ENCODE data around the gene MEGF11.

Gene MEGF11

DNA sequence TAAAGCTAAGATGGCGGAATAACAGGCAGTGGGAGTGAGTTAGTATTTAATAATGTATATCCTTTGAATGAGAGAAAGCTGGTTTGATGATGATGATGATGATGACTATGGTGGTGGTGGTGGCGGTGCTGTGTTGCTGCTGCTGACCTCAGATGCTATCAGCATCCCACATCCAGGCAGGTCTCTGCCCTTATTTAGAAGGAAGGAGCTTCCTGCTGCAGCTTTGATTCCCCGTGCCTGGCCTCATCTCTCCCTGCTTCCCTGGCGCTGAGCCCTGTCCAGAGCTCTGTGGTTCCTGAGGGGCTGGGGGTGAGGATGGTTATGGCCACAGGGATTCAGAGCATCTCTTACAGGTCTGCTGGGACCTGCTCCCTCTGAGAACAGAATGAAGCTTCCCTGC lies 311.1 kb downstream of the MEGF11 start:
- DNase-seq (ENCODE audit: low read depth) = peak; percentile 4

DNA sequence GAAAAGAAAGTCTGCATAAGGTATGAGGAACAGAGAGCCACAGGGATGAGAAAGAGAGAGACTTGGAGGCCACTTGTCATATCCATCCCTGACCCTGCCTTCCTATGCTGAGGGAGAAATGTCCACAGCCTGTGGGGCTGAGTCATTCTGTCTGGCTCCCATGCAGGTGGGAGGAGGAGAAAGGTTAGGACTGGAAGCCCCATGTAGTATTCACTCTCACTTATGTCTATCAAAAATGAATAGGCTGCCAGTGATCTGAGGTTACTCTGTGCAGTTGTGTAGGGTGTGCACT lies 313.0 kb downstream of the MEGF11 start:
- peak; percentile 56 for DNase-seq (ENCODE audit: low read depth)

DNA sequence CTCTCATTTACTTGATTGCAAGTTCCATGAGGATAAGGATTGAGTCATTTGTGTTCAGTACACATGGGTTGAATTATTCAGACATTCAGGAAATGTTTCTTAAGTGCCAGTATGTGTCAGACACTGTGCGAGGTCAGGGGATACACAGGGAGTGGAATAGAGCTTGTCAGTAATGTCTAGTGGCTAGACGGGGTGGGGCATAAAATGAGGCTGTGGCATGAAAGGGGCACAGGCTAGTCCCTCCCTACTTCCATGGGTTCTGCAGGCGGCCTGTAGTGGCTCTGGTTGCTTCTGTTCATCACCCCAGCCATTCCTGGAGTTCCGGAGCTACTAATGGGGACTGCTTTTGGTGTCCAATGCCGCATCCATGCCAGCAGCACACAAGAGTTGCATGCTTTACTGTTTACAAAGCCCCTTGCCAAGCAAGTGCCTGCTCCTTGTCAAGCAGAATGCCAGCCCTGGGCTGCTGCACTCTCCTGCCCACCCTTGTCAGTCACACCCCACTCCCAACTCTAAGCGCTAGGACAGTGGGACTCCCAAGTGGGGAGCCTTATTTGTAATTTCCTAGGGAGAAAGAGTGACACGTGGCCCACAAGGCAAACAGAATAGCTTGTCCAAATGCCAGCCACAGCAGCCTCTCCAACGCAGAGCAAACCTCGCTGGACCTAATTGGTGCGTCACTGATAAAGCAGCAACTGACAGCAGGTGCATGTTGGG lies 313.5 kb downstream of the MEGF11 start:
- peak; percentile 95 for DNase-seq (ENCODE audit: low read depth)

- no peak for DNase-seq (ENCODE audit: low read depth)
These were observed 314.9 kb downstream of the MEGF11 start for GRCh38 chr15:65938604-65939003.

- DNase-seq (ENCODE audit: low read depth) = peak; percentile 7
These were observed 316.1 kb downstream of the MEGF11 start for GRCh38 chr15:65937476-65937875.

DNA sequence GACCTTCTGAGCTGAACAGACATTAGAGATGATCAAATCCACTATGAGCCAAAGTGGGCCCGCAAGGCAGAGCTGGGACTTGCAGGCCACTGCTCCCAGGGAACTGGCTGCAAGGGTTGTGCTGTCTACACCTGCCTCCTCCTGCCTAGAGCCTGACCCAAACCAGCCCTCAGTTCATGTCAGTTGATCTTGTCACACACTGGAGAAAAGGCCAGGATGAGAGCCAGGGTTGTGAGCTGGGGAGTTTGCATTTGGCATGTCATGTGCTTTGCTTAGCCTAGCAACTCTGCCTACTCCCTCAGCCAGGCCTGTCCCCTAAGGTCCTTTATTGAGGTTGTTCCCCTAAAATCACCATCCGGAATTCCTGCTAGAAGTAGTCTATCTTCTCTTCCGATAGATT lies 316.5 kb downstream of the MEGF11 start:
- DNase-seq (ENCODE audit: low read depth) = no peak

DNA sequence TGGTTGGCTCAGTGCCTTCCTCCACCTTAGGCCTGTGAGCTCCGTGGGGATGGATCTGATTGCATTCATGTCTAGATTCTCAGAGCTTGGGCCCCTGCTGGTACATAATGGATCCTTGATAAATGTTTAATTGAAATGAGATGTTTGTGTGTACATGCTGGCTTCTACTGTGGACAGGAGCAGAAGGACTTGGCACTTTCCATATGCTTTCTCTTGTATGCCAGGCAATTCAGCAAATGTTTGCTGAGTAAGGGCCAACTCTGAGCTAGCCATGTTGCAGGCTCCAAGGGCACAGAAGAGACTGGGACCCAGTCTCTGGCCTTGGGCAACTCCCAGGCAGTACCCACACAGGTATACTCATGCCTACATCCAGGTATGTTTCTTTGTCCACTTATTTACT lies 317.3 kb downstream of the MEGF11 start:
- no peak for DNase-seq (ENCODE audit: low read depth)

DNA sequence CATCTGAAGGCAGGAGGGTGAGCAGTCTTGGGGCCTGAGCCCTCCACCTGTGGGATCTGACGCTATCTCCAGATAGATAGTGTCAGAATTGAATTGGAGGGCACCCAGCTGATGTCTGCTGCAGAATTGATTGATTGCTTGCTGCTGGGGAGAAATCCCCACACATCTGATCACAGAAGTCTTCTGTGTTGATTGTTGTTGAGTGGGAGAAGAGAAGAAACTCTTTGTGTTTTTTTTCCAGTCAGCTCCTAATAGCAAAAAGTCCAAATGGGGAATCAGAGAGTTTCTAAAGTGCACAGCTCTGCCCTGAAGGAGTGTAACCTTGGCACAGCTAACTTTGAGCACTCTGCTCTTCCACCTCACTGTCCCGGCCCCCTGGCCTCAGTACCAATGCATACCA lies 318.2 kb downstream of the MEGF11 start:
- no peak for DNase-seq (ENCODE audit: low read depth)

GRCh38 chr15:65931221-65931620 lies 322.3 kb downstream of the MEGF11 start:
- no peak for DNase-seq (ENCODE audit: low read depth)

GRCh38 chr15:65930134-65930533 lies 323.4 kb downstream of the MEGF11 start:
- no peak for DNase-seq (ENCODE audit: low read depth)

DNA sequence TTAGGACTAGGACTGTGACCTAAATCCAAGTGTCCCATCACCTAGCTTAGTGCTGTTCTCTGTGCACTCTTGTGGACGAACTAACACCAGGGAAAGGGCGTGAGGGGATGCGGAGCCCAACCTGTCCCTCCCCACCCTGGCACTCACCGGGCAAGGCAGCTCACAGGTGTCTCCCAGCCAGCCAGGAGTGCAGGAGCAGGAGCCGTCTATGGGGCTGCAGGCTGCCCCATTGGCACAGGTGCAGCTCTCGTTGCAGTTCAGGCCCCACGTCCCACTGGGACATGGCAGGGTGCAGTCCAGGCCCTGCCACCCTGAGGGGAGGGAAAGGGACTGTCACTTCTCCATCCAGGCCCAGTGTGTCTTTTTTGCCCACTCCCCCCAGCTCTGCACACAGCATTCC lies 324.0 kb downstream of the MEGF11 start:
- DNase-seq (ENCODE audit: low read depth) = no peak

GRCh38 chr15:65927545-65927944 lies 326.0 kb downstream of the MEGF11 start:
- peak; percentile 10 for DNase-seq (ENCODE audit: low read depth)

- no peak for DNase-seq (ENCODE audit: low read depth)
These were observed 326.7 kb downstream of the MEGF11 start for GRCh38 chr15:65926899-65927298.

DNA sequence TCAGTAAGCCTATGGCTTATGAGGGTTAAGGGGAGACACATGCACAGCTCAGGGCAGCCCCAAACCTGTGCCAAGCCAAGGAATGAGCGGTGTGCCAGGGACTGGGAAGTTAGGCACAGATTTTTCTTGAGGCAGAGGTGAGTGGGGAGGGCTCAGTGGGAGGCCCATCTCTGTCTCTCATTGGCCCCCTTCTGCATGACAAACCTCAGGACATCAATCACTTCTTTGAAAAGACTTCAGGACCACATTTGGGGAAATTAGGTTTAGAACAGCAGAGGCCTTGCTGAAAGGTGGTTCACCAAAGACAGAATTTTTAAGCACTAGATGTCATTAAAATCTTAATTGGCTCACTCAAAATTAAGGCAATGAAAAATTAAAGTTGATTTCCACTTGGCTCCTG lies 327.1 kb downstream of the MEGF11 start:
- no peak for DNase-seq (ENCODE audit: low read depth)

DNA sequence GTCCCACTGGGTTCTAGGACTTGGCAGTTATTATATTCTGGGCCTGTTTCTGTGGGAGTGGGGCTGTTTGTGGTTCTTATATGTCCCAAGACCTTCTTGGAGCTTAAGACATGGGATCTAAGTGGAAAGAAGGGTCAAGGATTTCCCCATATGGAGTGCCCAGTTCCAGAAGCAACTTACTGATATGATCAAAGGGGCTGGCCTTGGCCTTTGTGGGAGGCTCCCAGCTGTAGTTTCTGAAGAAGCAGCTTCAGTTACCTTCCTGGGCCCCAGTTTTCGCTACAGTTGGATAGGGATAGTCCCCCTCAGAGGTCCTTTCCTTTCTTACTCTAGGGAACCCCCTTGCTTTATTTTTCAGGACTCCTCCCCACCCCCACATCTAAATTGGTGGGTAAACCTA lies 328.2 kb downstream of the MEGF11 start:
- DNase-seq (ENCODE audit: low read depth) = no peak

DNA sequence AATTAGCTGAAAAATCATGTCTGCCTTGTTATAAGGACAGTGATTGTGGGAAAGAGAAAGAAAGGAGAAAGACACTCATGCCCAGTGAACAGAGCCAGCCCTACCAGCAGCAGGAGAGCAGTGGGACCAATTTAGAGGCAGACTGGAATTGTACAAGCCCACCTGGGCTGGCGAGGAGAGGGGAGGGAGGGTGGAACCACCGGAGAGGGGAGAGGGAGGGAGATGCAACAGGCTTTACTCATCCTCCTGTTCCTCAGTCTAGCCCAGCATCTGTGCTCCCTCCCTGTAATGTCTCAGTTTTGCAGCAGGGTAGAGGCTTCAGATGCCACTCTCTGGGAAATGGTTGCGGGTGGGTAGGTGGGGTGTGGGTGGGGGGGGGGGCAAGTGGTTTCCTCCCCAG lies 329.5 kb downstream of the MEGF11 start:
- DNase-seq (ENCODE audit: low read depth) = no peak

DNA sequence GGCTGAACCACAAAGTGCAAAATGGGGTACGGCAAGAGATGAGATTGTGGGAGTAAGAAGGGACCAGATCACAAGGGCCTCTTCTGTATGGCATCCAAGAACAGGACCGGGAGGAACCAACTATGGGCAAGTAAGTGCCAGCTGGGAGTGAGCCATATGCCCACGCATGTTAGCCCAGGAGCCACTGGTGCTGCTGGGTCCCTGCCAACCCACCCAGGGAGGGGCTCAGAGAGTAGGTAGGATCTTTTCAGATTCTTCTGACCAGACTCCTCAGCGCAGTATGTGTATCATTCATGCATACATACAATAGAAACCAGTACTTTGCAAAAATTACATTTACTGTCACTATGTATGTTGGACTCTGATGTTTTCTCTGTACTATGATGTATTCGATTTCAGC lies 330.3 kb downstream of the MEGF11 start:
- no peak for DNase-seq (ENCODE audit: low read depth)

GRCh38 chr15:65922621-65923020 lies 330.9 kb downstream of the MEGF11 start:
- DNase-seq (ENCODE audit: low read depth) = no peak

GRCh38 chr15:65921780-65922179 lies 331.8 kb downstream of the MEGF11 start:
- no peak for DNase-seq (ENCODE audit: low read depth)

GRCh38 chr15:65920825-65921309 lies 332.7 kb downstream of the MEGF11 start:
- DNase-seq (ENCODE audit: low read depth) = no peak

DNA sequence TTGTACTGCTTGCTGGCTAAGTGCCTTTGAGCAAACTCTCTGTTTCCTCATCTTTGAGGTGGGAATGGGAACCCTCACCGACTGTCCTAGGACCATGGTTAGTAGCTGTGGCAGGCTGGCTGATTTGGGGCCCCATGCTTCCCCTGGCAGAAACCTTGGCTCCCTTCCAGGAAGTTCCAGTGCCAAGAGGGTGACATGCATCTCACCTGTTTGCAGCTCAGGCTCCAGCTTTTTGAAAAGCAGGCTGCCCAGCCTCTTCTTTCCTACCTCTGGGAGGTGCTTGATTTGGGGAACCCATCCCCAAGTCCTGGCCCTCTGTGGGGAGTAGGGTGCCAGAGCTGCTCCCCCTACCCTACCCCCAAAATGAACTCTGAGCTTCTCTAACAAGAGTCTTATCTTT lies 333.4 kb downstream of the MEGF11 start:
- no peak for DNase-seq (ENCODE audit: low read depth)

DNA sequence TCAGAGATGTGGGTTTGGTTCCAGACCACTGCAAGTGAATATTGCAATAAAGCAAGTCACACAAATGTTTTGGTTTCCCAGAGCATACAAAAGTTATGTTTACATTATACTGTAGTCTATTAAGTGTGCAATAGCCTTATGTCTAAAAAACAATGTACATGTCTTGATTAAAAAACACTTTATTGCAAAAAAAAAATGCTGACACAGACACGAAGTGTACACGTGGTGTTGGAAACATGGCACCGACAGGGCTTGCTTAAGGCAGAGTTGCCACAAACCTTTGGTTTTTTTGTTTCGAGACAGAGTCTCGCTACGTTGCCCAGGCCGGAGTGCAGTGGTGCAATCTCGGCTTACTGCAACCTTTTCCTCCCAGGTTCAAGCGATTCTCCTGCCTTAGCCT lies 334.2 kb downstream of the MEGF11 start:
- no peak for DNase-seq (ENCODE audit: low read depth)

DNA sequence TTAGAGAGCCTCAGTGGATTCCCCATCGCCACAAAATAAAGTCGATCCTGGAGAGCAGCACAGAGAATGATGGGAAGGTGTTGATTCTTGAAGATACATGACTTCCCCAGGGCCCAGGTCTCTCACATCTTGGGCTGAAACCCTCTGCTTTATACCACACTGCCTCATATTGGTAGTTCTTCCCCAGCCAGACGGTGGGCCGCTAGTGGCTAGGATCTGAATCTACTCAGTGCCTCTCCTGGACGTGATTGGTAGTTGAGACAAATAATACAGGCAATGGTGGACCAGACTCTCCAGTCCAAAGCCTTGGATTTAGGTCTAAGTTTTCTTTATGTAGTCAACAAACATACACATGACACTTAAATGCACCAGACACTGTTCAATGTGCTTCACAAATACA lies 334.6 kb downstream of the MEGF11 start:
- DNase-seq (ENCODE audit: low read depth) = no peak

DNA sequence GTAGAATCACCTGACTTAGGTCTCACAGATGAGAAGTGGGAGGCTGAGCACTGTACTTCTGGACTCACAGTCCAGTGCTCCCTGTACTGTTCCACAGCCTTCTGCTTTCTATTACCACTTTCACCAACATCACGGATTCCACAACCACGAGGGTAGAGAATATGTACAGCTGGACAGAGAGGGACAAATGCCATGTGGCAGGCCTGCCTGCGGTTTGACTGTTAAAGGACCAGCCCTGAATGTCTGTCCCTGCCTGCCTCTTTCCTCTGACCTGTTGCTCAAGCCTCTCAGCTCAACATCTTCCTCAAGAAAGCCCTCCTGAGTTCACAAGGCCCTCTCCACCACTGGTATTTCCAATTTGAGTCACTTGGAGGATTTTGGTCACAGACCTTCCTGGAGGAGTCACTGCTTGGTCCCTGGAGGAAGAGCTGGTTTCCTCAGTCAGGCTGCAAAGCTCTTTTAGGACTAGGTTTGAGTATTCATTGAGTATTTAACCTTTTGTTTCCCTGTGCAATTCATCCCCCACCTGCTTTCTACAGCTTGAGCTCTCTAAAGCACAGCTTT lies 335.1 kb downstream of the MEGF11 start:
- DNase-seq (ENCODE audit: low read depth) = no peak
